HG03159 (cell line): ENCODE data around the gene ZNF839.
"Not testable (repeated sequence)": the region's sequence is repeated elsewhere in the genome, so short reads cannot be mapped to it uniquely, and the experiment has no call there.

Experiments
- ATAC-seq: cut with Tn5 transposase; IDR thresholded peaks from one replicate; pipeline ENCODE4 v1.9.1; 2021; ENCODE audit warnings: mild to moderate bottlenecking, moderate library complexity; ENCODE audit not compliant: unreplicated experiment

Gene ZNF839

GRCh38 chr14:102335163-102335562 lies 15.6 kb downstream of the ZNF839 start:
- ATAC-seq, result no peak

- ATAC-seq, result no peak
Observed at GRCh38 chr14:102338724-102339123, 19.2 kb downstream of the ZNF839 start.

GRCh38 chr14:102341566-102341965 lies 22.0 kb downstream of the ZNF839 start:
- ATAC-seq, result no peak

GRCh38 chr14:102342238-102342637 lies 22.7 kb downstream of the ZNF839 start:
- no peak for ATAC-seq

- no peak for ATAC-seq
Observed at GRCh38 chr14:102344084-102344483, 24.5 kb downstream of the ZNF839 start.

- no peak for ATAC-seq
Observed at GRCh38 chr14:102344485-102344884, 24.9 kb downstream of the ZNF839 start.

- ATAC-seq, result no peak
Observed at GRCh38 chr14:102345232-102345631, 25.7 kb downstream of the ZNF839 start.

GRCh38 chr14:102346645-102347044 lies 27.1 kb downstream of the ZNF839 start:
- no peak for ATAC-seq

GRCh38 chr14:102348376-102348775 lies 28.8 kb downstream of the ZNF839 start:
- ATAC-seq, result no peak

- ATAC-seq, result no peak
Observed at GRCh38 chr14:102351023-102351422, 31.5 kb downstream of the ZNF839 start.

GRCh38 chr14:102351593-102351992 lies 32.0 kb downstream of the ZNF839 start:
- not testable (repeated sequence) for ATAC-seq

GRCh38 chr14:102352213-102352612 lies 32.7 kb downstream of the ZNF839 start:
- no peak for ATAC-seq

GRCh38 chr14:102353126-102353619 lies 33.6 kb downstream of the ZNF839 start:
- no peak for ATAC-seq

- ATAC-seq, result no peak
Observed at GRCh38 chr14:102356280-102356679, 36.7 kb downstream of the ZNF839 start.

GRCh38 chr14:102359341-102359740 lies 39.8 kb downstream of the ZNF839 start:
- no peak for ATAC-seq

GRCh38 chr14:102360388-102360787 lies 40.8 kb downstream of the ZNF839 start:
- no peak for ATAC-seq

- no peak for ATAC-seq
Observed at GRCh38 chr14:102362084-102362483, 42.5 kb downstream of the ZNF839 start.

- peak; percentile 84 for ATAC-seq
Observed at GRCh38 chr14:102362545-102363181, 43.1 kb downstream of the ZNF839 start, which contains the start of the genes CINP and TECPR2. Gene CINP (minus strand): TSS chr14:102362890. CDS start chr14:102362851, 39 bp downstream. Gene TECPR2 (plus strand): TSS chr14:102362941. CDS start chr14:102376722, 13,781 bp downstream.

- peak; percentile 17 for ATAC-seq
Observed at GRCh38 chr14:102363182-102363943, 43.8 kb downstream of the ZNF839 start.

- no peak for ATAC-seq
Observed at GRCh38 chr14:102370305-102370809, 50.8 kb downstream of the ZNF839 start.

GRCh38 chr14:102371361-102371760 lies 51.8 kb downstream of the ZNF839 start:
- no peak for ATAC-seq

GRCh38 chr14:102373110-102373509 lies 53.6 kb downstream of the ZNF839 start:
- no peak for ATAC-seq
